Stimulated activated CD4-positive, alpha-beta T cell treated with anti-CD3 and anti-CD28 coated beads, Interleukin-4, amount 100 ng/mL, for 24 hours (primary cell): Measurements from ENCODE around the gene FAM89A.
"Not testable (repeated sequence)": the region's sequence is repeated elsewhere in the genome, so short reads cannot be mapped to it uniquely, and the experiment has no call there.

ENCODE experiments used
- DNase-seq: peaks from one replicate; pipeline ENCODE4 v3.0.0-alpha.2; 2020

FAM89A gene

DNA sequence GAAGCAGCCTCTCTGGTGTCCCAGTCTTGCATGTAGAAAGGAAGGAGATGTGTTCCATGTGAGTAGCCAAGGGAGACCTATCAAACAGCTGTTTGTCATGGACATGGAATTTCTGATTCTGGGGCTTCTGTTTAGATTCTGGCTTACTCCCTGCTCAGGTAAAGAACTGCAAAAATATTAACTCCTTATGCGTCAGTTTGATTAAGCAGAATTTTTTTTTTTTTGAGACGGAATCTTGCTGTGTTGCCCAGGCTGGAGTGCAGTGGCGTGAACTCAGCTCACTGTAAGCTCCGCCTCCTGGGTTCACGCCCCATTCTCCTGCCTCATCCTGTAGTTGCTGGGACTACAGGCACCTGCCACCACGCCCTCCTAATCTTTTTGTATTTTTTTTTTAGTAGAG lies 54.3 kb downstream of the FAM89A start:
- no peak for DNase-seq

DNA sequence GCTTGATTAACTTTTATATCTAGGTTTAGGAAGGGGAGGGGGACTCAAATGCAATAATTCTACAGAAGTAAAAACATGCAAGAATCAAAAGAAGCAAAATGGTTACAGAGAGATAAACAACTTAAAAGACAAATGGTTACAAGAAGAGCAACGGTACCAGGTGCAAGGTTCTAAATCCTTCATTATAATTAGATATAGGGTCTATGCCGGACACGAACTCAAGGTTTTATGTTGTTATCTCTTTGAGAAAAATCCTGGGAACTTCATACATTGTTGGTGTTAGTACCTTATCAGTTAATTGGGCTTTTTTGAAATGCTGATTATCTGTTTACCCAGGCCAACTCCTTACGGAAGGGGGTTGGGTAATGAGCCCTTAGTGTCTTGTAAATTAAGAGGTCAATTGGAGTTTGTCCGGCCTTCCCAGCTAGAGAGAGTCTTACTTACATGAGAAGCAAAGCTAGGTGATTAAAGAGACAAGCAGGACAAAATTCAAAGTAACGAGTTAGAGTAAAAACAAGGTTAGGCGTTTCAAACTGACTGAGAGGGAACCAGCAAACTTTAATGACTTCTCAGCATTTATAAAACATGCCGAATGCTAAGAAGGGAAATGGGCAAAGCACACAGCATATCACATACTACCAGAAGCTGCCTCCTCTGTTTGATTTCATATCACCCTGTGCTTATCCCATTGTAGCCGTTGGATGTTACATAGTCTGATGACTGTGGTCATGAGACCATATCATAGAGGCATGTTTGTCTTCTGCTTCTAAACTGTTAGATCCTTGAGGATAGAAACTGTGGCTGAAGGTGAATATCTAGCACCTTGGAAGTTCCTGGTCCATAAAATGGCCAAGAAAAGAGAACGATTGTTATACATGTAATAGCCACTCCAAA lies 55.2 kb downstream of the FAM89A start:
- not testable (repeated sequence) for DNase-seq

DNA sequence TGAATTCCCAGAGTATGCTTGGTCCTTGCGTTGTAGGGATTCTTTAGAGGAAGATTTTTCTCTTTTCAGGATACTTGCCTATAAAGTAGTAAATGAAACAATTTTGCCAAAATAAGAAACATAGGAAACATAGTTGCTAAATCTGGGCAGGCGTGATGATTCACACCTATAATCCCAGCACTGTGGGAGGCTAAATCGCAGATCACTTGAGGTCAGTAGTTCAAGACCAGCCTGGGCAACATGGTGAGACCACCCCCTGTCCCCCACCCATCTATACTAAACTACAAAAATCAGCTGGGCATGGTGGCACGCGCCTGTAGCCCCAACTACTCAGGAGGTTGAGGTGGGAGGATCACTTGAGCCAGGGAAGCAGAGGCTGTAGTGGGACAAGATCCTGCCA lies 56.2 kb downstream of the FAM89A start:
- no peak for DNase-seq

DNA sequence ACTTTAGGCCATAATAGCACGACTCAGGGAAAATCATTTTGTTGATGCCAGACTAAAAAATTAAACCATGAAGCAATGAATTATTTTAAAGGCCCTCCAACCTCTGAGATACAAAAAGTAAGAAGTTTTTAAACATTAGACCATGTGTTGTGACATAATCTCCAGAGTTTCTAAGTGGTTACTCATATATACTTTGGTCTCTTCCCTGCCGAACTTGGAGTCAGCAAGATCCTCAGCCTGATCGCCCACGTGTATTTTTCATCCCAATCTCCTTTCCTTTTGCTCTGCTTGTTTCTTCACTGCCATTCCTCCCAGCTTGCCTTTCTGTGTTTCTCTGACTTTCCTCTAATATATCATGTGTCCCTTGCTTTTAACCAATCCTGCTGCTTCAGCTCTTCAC lies 57.4 kb downstream of the FAM89A start:
- DNase-seq, result no peak

DNA sequence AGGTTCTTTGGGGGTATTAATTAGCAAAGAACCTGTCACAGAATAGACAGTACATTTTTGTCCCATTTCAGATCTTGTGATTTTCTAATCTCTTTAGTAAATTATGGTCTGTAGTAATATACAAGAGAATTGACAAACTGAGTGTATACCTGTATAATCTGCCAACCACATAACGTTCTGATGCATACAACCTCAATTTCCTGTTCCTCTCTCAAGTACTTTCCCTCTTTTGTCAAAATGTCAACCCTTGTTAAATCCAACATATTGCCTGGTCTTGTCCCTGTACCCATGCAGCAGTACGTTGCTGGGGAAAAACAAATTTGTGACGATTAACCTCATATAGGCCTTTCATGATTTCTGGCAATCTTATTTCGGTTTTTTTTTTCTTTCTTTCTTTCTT lies 60.1 kb downstream of the FAM89A start:
- DNase-seq, result no peak

DNA sequence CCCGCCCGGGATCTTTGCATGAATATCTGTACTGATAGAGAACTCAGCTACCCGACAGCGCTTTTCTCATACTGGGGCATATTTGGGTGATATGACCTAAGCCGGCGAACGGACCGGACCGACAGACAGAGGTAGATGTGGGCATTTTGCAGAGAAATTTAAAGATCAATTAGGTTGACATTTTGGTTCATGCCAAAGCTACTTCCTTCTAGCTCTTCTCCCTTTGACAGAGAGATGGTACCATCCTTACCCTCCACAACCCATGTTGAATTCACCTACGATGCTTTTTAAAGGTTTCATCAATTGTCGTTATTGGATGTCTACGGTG lies 60.7 kb downstream of the FAM89A start:
- no peak for DNase-seq

DNA sequence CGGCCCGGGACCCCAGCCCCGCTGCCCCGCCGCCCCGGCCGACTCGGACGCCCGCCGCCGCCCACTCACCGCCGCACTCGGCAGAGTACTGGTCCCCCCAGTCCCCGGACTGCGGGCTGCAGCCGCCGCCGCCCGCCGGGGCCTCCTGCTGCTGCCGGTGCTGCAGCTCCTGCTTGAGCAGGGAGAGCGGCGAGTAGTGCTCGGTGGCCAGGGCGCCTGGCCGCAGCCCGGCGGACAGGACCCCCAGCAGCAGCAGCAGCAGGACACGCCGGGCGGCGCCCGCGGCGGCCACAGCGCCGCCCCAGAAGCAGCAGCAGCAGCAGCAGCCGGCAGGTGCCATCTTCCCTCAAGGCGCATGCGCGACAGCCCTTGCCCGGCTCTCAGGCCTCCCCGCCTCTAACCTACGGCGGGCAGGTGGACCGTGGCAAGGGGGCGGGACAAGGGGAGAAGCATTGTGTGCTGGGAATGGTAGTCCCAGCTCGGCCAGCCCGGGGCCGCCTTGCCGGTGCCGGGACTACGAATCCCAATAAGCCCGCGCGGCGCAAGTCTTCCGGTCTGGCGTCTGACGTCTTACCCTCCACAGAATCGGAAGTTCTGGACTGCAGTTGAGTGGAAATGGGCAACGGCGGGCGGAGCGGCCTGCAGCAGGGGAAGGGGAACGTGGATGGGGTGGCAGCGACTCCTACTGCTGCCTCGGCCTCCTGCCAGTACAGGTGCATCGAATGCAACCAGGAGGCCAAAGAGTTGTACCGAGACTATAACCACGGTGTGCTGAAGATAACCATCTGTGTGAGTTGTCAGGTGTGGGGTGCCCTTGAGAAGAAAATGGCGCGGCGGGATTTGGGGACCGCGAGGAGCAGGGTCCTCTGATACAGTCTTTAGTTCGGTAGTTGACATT lies 61.3 kb downstream of the FAM89A start, which contains the start of the genes ARV1 and TTC13:
ARV1 (plus strand) TSS at position 604 of the 898 bp plus-strand sequence; CDS start at position 616, 12 bp downstream.
TTC13 (minus strand) TSS at position 371 of the 898 bp plus-strand sequence; CDS start at position 340, 31 bp downstream.
- peak; percentile 98 for DNase-seq

DNA sequence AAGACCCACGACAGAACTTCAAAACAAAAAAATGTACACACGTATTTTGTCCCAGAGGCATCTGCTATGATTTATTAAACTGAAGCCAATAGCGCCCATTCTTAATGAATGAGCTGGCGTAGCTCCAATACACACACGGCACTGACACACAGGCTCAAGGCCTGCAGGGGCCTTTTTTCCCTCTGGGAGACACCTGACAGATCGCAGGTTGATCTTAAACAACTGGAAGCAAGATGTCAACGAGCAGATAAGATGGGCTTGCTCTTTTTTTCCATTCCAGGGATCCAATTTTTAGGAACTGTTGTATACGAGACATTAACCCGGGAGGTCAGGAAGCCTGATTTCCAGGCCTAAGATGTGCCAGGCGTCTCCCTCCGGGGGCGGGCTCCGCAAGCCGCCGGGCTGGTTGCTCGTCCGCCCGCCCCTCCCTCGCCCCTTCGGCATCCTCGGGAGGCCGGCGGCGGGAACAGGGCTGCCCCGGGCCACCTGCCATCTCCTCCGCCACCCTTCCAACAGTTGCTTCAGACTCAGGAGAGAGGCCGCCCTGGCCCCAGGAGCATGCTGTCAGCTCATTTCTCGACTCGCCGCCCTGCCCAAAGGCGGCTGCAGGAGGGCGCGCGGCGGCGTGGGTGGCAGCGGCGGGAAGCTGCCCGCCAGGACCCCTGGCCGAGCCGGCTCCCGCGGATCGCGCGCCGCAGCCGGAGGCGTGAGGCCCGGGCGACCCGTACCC lies 62.1 kb downstream of the FAM89A start:
- DNase-seq, result peak; percentile 38

DNA sequence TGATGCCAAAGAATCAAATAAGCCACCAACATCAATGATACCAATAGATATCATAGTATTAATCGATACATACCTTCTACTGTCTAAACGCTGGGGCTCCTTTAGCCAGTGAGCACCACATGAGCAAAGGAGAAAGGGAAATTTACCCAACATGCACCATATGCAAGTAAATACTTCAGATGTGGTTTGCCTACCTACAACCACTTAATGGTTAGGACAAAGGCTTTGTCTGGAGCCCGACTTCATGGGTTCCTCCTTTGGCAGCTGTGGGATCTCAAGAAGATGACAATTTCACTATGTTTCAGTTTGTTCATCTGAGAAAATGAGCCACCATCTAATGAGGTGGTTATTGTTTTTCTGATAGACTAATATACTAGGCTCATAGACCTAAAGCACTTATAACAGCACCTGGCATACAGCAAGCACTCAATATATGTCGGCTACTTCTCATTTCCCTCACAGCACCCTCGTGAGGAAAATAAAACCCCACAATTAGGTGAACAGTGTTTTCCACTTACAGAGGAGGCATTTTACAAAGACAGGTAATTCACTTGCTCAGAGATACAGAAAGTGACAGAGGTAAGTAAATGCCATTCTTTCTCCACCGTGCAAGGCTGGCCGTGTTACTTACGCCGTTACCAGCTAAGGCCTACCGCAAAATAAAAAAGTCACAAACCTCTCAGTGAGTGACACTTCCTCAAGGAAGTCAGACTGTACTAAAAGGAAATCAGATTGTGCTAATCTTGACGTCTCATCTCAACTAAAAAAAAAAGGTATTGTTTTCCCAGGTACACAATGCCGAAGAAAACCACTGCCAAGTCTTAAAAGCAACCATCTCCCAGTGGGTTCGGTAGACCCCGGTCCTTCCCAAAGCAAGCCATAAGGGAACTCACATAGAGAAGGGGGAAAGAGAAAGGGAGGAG lies 63.0 kb downstream of the FAM89A start:
- peak; percentile 22 for DNase-seq

DNA sequence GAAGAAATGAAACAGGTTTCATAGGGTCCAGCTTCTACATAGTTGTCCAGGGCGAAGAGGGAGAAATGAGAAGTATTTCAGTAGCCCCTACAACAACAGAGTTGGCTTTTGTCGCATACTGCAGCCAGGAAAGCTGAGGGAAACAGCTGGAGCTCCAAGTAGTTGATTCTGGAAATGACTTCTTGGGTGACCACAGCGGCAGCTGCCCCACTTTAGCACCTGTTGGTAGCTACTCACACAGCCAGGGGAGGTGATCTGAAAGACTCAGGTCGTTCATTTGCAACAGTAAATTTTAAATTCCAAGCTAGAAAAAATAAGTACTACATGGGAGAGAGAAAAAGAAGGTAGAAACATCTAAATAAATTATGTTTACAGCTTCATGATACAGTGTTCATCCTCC lies 63.7 kb downstream of the FAM89A start:
- no peak for DNase-seq

DNA sequence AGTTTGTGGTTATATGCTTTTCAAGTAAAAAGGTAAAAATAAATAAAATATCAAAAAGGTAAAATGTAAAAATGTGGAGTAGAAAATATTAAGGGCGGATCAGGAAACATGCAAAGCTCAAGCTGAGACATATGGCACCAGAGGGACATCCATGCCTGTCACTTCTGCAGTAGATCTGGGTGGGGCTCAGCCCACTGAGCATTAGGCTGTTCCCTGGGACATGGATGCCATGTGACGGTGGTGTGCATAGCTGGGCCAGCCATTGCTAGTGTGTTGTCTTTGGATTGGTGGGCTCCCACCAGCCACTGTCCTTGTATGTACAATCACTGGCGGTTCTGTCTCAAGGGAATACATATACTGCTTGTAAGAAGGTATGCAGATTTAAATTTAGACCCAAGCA lies 64.4 kb downstream of the FAM89A start:
- DNase-seq, result no peak

DNA sequence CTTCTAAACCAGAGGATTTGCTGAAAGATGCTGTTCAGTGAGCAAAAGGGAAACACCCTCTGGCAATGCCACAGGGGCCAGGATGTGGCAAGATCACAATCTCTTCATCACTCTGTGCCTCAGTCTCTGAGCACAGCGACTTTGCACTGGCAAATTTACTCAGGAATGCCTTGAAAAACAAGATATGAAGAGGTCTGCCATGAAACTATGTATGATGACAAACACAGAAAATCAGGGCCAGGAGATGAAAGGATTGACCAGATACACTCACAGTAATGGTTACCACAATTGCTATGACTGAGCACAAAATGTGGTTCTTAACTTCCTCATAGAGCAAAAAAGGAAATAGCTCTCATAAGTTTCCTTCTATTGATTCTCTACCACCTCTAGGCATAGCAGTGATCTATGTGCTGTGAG lies 67.2 kb downstream of the FAM89A start:
- DNase-seq, result peak; percentile 55

DNA sequence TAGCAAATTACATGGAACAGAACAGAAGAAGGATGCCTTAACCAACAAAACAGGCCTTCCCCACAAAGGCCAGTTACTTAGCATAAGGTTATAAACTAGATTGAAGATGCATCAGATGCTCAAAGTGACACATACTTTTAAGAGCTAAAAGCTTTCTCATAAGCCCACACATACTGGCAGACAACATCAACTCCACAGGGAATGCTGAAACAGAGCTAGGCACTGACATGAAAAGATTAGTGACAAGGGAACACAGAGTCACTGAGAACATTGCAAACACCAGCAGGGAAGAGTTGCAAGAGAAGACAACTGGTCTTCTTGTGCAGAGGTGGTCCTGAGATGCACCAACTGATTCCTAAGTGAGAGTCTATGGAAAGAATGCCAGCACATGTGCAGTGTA lies 68.3 kb downstream of the FAM89A start:
- no peak for DNase-seq

DNA sequence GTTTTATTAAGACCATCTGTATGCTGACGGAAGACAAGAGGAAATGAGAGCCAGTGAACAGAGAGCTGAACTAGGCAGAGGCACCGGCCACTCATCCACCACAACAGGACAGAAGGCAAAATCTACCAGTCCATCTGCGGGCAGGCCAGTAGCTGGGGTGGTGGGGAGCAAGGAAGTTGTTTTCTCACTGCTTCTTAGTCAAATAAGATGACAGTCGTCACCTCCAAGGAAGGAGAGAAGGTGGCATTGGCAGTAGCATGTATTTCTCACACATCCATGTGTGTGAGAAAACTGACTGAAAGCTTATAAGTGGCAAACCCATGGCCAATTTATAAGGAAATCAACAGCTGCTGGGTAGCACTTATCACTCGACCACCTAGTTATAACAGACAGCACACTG lies 69.6 kb downstream of the FAM89A start:
- no peak for DNase-seq
